Measurements from ENCODE around the gene SPON2. TPM values are rescaled to one million over a fixed set of nuclear protein-coding genes. Genes with fewer than 3 reads are reported as not detected.

The SPON2 gene
- total RNA-seq, 2 experiments from 2014 or later: 9.9 to 10.5 TPM

DNA sequence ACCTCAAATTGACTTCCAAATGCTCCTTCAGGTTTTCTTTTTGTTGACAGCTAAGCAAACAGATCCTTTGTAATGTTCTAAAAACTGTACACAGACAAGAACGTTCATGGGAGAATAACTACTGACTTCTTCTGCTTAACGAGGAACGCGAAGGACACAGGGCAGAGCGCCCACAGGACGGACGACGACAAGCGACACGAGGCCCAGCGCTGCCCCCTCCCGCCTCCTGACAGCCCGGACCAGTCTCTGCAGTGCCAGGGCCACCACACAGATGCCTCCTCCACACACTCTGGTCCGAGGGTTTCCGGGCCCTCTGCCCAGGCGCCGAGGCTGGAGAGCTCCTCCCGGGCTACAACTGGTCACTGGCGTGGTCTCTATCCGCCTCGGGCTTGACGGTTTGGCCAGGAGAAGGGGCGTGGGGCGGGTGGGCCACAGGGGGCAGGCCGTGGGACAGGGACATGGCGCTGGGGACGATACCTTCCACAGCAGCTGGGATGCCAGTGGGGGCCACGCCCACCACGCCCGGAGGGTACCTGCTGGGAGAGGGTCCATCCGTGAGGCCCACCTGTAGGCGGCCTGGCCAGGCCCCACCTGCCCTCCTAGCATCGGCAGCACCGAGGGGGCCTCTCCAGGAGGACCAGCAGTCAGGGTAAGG lies 39.6 kb upstream of the SPON2 start:
- TF ChIP-seq, protein P1, sequence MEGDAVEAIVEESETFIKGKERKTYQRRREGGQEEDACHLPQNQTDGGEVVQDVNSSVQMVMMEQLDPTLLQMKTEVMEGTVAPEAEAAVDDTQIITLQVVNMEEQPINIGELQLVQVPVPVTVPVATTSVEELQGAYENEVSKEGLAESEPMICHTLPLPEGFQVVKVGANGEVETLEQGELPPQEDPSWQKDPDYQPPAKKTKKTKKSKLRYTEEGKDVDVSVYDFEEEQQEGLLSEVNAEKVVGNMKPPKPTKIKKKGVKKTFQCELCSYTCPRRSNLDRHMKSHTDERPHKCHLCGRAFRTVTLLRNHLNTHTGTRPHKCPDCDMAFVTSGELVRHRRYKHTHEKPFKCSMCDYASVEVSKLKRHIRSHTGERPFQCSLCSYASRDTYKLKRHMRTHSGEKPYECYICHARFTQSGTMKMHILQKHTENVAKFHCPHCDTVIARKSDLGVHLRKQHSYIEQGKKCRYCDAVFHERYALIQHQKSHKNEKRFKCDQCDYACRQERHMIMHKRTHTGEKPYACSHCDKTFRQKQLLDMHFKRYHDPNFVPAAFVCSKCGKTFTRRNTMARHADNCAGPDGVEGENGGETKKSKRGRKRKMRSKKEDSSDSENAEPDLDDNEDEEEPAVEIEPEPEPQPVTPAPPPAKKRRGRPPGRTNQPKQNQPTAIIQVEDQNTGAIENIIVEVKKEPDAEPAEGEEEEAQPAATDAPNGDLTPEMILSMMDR (IDR thresholded peaks at IDR 0.05): no peak
- intact Hi-C loops (cut with micrococcal nuclease): no loop called here
- no peaks in the 10 kb centered on the region for H3K27me3 Mint-ChIP-seq

DNA sequence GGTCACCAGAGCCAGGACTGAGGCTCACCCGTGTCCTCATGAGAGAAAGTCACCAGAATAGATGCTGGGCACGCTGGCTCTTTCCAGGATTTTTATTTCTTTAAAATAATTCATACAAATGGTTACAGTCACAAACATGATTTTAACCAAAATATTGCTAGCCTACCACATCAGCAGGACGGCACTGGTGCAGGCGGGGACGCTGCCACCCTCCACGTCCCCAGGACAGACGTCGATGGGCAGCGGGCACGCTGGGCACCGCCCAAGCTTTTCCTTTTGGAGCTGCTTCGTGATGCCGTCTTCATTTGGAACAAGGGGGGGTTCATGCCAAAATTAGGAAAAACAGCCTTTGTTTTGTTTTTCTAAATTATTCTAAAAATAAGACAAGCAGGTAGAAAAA lies 39.0 kb upstream of the SPON2 start:
- no peak overlapping the region for H3K4me3 Mint-ChIP-seq
- POLR2A ChIA-PET: no interaction called here
- TF ChIP-seq, protein P1 (IDR thresholded peaks at IDR 0.05): no peak
- no peaks in the 10 kb centered on the region for H3K27me3 Mint-ChIP-seq
- ATAC-seq (no peak), DNase-seq (no peak)
- intact Hi-C loops (cut with micrococcal nuclease): no loop called here
- CTCF ChIA-PET: no interaction called here
- H3K4me1 Mint-ChIP-seq (ENCODE audit: low read depth): peaks cover 12% of the 10 kb centered on the region
- H3K36me3 Mint-ChIP-seq (ENCODE audit: low read depth): peaks cover 11% of the 10 kb centered on the region
- H3K9me3 Mint-ChIP-seq: no peaks in the 10 kb centered on the region
- H3K27ac Mint-ChIP-seq: no peak overlapping the region

More for the DNA sequence above, 39.6 kb upstream of the SPON2 start:
- no peak overlapping the region for H3K4me3 Mint-ChIP-seq
- CTCF ChIA-PET: no interaction called here
- DNase-seq: no peak
- POLR2A ChIA-PET: no interaction called here
- no peak overlapping the region for H3K27ac Mint-ChIP-seq
- no peaks in the 10 kb centered on the region for H3K9me3 Mint-ChIP-seq
- no peak for ATAC-seq
- peaks cover 16% of the 10 kb centered on the region for H3K36me3 Mint-ChIP-seq (ENCODE audit: low read depth)
- peaks cover 18% of the 10 kb centered on the region for H3K4me1 Mint-ChIP-seq (ENCODE audit: low read depth)

DNA sequence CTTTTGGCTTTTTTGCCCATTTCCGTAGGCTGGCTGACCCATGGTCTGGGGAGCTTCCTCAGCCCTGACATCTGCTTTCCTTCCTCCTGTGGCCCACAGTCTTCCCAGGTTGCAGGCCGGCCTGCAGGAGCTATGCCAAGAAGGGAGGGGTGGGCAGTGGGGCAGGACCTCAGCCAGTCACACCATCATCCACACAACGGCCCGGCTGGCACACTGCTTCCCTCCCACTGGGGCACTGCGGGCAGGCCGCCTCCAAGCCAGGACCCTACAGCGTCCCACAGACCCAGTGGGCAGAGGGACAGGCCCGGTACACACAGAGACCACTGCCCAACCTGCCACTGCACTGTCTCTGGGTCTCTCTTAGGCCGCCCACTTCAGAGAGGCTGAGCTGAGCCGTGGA lies 38.6 kb upstream of the SPON2 start:
- Mint-ChIP-seq H3K27me3 (no peaks in the 10 kb centered on the region), H3K4me1 (ENCODE audit: low read depth) (peaks cover 8% of the 10 kb centered on the region), H3K4me3 (no peak overlapping the region), H3K27ac (no peak overlapping the region), H3K36me3 (ENCODE audit: low read depth) (peaks cover 8% of the 10 kb centered on the region), H3K9me3 (no peaks in the 10 kb centered on the region)
- TF ChIP-seq, protein P1 (IDR thresholded peaks at IDR 0.05): no peak
- DNase-seq (no peak), ATAC-seq (no peak)
- POLR2A ChIA-PET: no interaction called here
- CTCF ChIA-PET: no interaction called here
- intact Hi-C loops (cut with micrococcal nuclease): no loop called here

DNA sequence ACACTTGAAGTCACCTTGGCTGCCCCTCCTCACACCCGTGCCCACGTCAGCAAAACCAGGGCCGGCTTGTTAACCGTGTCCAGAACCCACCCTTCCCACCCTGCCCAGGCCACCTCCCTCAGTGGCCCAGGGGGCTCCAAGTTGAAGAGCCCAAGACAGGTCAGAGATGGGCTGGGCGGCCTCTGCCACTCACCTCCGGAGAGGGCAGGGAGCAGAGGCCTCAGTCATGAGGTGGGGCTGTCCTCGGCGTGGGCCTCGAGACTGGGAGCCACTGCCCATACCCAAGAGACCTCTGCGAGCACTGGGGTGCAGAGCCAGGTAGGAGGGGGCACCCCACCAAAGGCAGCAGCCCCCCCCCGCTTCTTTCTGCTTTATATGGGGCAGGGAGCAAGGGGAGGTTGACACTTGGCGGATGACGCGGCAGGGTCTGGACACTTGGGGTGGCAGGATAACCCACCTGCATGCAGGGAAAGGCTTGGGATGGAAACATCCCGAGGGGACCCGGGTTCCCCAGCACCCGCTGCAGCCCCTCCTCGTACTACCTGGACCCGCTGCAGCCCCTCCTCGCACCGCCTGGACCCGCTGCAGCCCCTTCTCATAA lies 38.0 kb upstream of the SPON2 start:
- ChIA-PET CTCF (interaction anchor here (1.3 kb wide), 1 partner anchor 79 kb away, joined by 4 read pairs; no protein-coding TSS in a partner anchor), POLR2A (no interaction called here)
- DNase-seq (no peak), ATAC-seq (no peak)
- H3K4me1 Mint-ChIP-seq (ENCODE audit: low read depth): peaks cover 4% of the 10 kb centered on the region
- TF ChIP-seq, protein P1 (IDR thresholded peaks at IDR 0.05): no peak
- peaks cover 3% of the 10 kb centered on the region for H3K36me3 Mint-ChIP-seq (ENCODE audit: low read depth)
- no peak overlapping the region for H3K4me3 Mint-ChIP-seq
- no peak overlapping the region for H3K27ac Mint-ChIP-seq
- H3K27me3 Mint-ChIP-seq: no peaks in the 10 kb centered on the region
- H3K9me3 Mint-ChIP-seq: no peaks in the 10 kb centered on the region
- intact Hi-C loops (cut with micrococcal nuclease): no loop called here

DNA sequence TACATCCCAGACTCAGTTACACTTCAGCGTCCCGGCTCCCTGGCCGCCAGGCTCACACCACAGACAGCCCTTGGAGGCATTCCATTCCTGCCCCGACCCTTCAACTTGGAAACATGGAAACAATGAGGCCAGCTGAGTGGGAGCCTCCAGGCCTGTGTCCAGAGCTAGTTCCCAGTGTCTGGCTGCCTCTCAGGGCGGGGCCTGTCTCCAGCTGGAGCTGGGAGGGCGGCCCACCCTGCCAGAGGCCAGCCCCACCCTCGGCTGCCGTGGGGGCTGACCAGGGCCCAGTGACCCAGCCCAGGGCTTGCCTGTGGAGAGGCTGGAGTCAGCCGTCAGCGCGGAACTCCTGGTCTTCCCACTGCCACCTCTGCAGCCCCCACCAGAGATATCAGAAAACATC lies 37.4 kb upstream of the SPON2 start:
- Mint-ChIP-seq H3K4me3 (no peak overlapping the region), H3K27ac (no peak overlapping the region), H3K27me3 (no peaks in the 10 kb centered on the region), H3K36me3 (ENCODE audit: low read depth) (no peaks in the 10 kb centered on the region), H3K9me3 (no peaks in the 10 kb centered on the region), H3K4me1 (ENCODE audit: low read depth) (peaks cover 2% of the 10 kb centered on the region)
- ChIA-PET CTCF (interaction anchor here (1.3 kb wide), 1 partner anchor 79 kb away, joined by 4 read pairs; no protein-coding TSS in a partner anchor), POLR2A (no interaction called here)
- no peak for ATAC-seq
- TF ChIP-seq, protein P1 (IDR thresholded peaks at IDR 0.05): no peak
- no peak for DNase-seq
- intact Hi-C loops (cut with micrococcal nuclease): no loop called here
